OCI-LY7 (cell line): ENCODE measurements around the gene PPM1H.

Source experiments
- CTCF ChIP-seq: fragments of 200-600 bp; sonication (generic); conservative IDR thresholded peaks from 2 replicates; pipeline ENCODE4 v1.5.1; 2014; ENCODE audit warnings: mild to moderate bottlenecking, antibody characterized with exemption, low read length, moderate library complexity, mixed read lengths
- EZH2phosphoT487 ChIP-seq: fragments of 200-600 bp; sonication (generic); IDR thresholded peaks from 2 replicates; pipeline ENCODE4 v1.6.1; 2018; ENCODE audit warnings: low read depth, borderline replicate concordance, mild to moderate bottlenecking, mixed run types, antibody characterized with exemption, low read length, moderate library complexity, mixed read lengths

DNA sequence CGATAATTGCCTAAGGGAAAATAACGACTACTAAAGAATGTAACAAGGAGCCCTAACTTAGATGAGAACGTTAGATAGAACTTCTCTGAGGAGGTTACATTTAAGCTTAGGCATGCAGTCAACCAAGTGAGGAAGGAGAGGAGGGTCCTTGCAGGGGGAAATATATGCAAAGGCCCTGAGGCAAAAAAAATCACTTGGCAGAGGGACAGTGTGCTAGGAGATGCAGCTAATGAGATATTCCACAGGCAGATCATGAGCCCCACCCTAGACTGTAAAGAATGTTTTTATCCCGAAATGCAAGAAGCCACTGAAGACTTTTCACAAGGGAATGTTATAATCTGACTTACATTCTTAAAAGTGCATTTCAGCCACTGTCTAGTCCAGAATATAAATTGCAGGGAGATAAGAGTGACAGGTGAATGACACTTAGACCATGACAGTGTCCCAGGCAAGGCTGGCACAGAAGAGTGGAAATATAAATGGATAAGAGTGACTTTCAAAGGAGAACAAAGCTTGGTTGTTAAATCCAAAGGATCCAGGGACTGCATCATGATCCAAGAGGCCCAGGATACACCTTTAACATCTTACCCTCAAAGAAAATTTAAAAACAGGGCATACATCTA lies 61.0 kb downstream of the PPM1H start:
- TF ChIP-seq CTCF (no peak), EZH2phosphoT487 (no peak)
